ENCODE data around the gene ATP10A.

The ATP10A gene

DNA sequence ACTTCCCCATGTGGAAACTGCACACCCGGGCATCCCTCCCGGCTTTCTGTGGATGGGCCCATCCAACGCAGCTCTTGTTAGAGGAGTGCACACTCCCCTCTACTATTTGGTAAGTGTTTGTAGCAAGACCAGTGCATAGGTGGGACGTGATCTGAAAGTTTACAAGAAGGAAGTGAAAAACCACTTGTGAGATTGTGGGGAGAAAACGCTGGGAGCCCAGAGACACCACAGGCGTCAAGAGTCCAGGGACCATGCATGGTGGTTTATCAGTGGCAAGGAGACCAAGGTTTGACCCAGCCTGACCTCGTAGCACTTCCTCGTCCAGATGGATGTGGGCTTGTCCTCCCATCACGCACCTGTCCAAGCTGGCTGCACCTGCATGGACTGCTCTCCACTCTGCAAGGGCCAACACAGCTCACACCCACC lies 51.6 kb downstream of the ATP10A start:
- DNase-seq = peak; percentile 22

DNA sequence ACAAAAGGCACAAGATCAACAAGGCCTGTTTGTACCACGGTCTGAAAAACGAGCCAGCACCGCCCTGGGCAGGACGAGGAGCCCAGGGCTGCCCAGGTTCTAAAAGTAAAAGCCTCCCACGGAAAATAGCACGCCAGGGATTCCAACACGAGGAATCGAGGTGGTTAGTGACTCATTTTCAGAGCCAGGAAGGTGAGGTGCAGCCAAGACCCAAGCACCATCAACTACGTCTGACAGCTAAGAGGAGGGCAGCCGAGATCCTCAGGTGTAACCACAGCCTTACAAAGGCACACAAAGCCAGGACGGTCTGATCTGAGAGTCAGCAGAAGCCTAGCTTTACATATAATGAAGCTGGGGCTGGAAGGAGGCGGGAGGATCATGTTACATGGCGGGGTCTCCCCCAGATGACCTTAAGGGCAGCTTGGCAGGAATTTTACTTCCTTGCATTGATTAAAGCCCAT lies 52.5 kb downstream of the ATP10A start:
- no peak for DNase-seq

DNA sequence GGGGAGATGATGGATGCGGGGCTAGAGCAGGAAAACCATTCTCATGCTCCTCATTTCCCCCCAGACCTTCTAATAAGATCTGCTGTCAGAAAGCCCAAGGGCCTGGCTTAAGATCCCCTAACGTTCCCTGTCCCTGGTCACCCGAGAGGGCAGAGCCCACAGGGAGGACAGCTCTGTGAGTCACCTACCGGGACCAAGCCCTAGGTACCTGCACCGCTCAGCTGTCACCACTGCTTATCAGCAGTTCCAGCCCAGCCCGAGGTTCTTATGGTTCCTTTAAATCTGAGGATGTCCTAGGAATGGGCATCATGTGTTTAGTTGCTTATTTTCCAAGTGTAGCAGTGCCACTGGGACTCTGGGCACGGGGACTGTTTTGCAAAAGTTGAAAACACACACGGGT lies 53.0 kb downstream of the ATP10A start:
- DNase-seq = no peak

DNA sequence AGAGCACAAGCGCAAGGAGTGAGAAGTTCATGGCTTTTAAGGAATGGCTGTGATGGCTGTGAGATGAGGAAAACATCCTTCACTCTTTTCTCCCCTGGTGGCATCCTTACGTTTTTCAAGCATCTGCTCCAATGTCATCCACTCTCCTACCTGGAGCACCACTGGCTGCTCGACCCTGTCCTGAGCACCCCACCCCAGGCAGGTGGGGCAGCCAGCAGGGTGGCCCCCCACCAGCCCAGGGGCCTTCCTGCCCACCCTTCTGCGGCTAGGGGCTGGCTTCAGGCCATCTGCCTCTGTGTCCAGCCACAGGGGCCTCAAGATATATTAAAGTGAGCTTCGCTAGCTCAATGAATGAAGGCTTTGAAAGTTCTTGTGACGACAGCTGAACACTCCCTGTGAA lies 56.1 kb downstream of the ATP10A start:
- DNase-seq = no peak

DNA sequence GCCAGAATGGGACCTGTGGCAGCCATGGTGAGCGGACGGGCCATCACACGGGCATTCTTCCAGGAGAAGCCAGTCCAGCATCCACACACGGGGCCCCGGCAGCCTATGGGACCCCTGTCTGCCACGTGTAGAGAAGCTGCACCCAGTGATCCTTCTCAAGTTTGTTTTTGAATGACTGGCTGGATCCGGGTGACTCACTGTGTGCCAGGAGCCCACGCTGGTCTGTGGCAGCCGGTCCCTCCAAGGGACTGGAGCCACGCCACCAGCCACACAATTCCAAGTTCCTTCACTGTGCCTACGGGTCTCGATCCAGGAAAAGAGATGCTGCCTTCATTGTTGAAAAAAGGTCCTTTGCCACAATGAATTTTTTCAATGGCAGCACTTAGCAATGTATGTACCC lies 58.1 kb downstream of the ATP10A start:
- no peak for DNase-seq

DNA sequence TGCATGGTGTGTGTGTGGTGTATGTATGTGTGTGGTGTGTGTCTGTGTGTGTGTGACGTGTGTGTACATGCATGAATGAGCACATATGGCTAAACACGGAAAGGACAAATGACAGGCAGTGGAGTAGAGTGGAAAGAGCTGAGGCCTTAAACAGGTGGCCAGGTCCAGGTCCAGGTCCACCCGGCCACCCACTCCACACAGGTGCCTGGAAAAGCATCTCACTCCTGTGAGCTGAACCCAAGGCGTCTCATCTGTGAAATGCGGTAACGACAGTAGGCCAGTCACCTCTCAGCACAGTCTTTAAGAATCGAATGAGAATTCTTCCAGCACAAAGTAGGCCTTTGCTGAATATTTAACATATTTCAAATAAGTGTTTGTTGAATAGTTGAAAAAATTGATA lies 58.7 kb downstream of the ATP10A start:
- no peak for DNase-seq

DNA sequence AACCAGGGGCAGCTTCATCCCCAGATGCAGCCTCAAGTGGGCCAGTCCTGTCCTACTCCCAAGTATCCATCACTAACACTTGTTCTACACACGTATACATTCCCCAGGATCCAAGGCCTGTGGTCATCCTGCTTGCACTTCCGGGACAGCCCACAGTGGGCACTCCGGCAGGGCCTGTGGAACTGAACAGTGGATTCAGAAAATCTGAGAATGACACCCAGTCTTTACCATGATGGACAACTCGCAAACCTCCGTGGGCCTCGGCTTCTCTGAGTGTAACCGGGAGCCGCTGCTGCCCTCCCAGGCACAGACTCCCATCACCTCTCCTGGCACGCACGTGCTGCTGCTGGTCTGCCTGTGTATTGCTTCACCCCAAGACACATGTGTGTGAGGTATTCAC lies 59.6 kb downstream of the ATP10A start:
- no peak for DNase-seq

DNA sequence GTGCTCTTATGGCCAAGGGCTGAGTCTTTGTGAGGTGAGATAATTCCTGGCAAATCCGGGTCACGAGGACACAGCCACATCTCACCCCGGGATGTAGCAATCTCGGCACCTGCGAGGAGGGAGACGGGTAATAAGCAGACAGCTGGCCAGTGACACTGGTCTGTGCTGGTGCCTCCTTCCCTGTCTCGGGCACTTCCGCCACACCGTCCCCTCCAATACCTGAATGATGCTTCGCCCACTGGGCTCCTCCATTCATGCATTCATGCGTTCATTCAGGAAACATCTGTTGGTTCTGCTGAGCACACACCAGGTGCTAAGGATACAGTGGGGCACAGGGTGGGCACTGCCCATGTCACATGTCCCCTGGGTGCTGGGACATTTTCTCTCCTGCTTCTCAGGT lies 60.1 kb downstream of the ATP10A start:
- DNase-seq = no peak

DNA sequence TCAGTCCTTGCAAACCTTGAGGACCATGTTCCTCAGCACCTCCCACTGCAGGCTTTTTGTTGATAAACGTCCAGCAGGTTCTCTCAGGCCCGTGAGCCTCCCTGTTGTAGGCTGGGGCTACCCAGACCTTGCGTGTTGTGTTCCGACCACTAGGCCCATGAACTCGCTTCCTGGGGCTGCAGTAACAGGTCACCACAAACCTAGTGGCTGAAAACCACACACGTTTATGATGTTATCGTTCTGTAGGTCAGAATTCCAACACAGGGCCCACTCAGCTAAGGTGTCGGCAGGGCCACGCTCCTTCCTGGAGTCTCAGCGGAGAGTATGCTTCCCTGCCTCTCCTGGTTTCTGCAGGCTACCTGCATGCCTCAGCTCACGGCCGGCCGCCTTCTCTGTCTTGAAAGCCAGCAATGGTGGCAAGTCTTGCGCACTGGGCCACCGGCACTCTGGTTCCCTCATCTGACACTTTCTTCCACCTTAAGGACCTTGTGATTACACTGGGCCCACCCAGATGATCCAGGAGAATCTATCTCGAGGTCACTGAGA lies 60.8 kb downstream of the ATP10A start:
- DNase-seq = no peak

DNA sequence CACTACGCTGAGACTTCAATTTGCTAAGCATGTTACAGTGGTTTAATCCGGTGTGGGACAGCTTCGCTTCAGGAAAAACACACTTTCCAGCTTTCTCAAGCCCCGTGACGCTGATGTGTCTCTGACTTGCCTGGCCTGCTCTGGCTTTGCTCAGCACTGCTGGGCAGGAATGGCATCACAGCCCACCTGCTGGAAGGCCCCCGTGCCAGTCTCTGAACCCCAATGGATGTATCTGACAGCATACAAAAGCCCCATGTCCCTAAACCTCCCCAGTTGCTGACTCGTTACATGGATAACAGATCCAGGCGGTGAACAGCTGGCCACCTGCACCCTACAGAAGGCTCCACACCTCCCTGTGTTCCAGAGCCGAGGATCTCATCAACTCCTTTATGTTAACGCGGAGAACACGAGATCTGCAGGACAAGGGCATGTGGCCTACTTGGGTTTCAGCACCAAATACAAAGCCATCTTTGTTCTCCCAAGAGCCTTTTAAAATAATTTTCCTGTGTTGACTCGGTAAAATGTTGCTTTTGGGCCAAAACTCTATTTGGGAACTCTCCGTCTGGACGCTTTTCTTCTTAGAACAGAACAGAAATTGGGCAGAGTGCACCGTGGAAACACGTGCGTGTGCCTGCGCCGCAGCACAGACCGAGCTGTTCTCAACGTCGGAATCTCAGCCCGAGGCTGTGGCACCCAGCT lies 61.4 kb downstream of the ATP10A start:
- DNase-seq = no peak

DNA sequence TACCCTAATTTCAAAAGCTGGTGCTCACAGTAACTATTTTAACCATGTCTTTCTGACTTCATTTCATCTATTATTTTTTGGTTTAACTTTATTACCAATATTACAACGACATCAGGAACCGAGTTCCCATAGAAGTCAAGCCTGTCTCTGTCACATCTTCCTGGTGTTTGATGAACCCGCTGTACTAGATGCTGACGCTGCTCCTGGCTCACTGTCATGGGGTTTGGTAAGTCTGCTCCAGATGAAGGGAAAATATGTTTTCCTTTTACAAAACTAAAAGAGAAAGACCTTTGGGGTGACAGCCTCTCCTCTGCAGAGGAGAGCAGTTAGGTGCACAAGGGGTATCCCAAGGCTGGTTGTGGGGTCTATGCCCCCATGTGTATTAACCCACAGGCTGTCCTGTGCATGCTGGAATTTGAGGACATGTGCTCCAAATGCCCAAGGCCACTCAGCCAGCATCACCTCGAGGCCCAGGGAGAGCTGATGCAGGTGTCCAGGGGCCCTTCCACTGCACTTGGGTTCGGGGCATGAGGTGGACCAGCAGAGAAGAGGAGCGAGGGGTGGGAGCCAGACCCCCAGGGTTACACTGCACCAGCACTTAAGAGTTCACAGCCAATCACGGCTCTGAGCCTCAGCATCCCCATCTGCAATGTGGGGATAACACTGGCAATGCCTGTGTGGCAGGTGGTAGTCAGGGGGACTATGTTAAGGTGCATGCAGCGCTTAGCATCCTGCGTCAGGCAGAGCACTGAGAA lies 62.2 kb downstream of the ATP10A start:
- no peak for DNase-seq

DNA sequence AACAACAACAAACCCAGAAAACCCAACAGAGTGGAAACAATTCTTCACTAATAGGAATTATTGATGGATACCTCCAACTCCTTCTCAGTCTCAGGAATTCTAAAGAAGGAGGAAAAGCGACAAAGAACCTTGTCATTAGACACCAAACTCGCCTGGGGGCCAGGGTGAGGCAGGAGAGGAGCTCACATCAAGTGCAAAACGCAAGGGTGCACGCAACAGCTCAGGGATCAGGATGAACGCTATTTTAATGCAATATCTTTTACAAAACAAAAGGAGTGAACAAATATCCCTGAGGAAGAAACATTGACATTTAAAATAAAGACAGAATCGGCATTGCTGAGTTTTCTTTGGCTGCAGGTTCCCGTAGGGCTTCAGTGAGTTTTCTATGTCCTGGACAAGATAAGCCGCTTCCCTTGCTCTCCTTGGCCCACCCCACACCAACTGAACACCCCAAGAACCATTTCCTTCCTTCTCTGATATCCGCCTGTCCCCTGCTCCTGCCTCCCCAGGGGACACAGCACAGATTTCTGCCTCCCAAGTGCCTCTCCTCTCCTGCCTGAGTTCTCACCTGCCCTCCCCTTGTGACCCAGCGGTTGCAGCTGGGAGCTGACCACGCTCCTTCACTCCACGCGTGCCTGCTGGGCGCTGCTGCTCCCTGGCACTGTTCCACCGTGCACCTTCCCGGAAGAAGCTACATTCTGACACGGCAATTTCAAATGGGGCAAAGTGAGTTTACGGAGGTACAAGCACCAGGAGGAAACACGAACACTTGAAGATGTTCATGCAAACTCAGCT lies 63.0 kb downstream of the ATP10A start:
- no peak for DNase-seq

DNA sequence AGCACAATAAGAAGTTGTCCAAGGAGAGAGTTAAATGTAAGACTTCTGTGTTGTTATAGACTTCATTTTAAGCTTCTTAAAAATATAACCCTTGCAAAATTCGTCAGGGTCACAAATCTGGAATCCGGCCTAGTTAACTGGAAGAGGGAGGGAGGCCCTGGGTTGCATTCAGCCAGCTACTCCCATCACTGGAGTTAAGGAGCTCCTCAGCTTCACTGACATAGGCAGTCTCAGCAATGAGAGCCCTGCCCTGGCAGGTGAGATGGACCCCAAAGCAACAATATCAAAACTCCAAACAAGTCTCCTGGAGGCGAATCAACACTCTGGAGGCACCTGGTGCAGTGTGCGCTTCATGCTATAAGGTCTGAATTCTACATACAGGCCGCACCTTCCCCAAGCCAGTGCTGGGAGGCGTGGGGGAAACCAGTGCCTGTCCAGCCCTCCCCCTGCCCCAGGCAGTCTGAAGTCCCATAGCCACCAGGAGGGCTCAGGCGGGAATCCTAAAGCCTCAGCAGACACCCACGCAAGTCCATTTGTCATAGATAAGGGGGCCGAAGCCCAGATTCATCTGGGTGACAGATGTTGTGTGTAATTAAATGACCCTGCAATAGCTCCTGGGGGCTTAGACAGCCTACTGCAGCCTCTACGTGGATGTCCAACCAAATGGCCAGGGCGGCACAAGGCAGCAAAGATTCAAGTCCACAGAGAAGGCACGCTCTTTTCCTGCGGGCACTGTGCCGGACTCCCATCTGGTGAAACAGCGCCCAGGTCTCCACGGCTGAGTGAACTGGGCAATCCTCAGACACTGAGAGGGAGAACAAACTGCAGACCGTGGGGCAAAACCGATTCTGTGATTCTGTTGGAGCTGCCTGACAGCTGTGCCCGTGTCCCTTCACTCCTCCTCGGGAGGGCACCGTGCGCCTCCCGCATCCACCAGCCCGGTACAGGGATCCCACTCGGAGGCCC lies 64.9 kb downstream of the ATP10A start:
- no peak for DNase-seq

DNA sequence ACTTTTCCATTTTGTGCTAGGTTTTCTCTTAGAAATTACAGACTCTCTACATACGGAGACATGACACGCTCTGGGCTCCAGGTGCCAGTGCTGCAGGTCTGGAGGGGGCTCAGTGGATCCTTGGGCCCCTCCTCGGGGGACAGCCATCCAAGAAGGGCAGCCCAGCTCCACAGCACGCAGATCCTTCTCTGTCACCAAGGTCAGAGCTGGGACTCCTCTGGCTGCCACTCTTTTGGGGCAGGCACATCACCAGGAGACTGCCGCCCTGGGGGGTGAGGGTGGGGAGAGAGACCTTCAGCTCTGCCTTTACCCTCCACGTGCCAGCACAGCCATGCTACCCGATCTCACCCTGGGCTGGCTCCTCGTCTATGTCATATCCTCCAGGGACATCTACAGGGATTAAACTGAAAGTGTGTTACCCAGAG lies 65.6 kb downstream of the ATP10A start:
- DNase-seq = no peak

DNA sequence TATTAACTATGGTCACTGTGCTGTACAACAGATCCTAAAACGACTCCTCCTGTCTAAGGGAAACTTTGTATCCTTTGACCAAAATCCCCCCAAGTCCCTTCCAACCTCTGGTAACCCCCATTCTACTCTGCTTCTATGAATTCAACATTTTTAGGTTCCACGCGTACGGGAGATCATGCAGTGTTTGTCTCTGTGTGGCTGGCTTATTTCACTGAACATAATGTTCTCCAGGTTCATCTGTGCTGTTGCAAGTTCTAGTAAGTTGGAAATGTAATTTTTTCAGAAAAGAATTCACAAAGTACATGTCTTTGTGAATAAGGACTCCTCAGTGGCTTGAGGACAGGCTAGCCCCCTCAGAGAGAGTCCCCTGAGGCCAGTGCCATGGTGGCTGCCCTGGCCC lies 66.1 kb downstream of the ATP10A start:
- no peak for DNase-seq

DNA sequence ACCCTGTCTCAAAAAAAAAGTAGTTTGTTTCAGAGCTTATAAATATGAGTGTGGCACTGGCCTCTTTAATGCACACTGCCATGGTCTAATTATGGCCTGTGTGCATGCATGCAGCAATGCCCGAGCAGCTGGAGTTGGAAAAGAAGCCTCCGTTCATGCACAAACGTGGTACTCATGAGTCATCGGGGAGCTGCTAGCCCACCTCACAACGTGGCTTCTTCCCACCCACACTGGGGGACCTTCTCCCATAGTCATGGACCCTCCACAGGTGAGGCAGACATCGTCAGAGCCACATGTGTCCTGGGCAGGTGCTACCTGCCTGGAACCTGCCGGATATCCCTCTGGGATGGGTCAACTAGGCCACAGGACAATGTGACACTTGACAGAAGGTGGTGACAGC lies 66.7 kb downstream of the ATP10A start:
- DNase-seq = no peak

DNA sequence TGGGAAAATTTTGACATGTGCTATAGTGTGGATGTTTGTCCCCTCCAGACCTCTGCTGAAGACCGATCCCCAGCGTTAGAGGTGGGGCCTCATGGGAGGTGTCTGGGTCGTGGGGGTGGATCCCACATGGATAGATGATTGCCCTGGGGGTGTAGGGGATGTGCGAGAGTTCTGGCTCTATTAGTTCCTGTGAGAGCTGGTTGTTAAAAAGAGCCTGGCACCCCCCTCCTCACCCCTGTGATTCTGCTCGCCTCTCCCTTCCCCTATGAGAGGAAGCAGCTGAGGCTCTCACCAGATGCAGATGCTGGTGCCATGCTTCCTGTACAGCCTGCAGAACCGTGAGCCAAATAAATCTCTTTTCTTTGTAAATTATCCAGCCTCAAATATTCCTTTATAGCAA lies 67.4 kb downstream of the ATP10A start:
- DNase-seq = no peak

DNA sequence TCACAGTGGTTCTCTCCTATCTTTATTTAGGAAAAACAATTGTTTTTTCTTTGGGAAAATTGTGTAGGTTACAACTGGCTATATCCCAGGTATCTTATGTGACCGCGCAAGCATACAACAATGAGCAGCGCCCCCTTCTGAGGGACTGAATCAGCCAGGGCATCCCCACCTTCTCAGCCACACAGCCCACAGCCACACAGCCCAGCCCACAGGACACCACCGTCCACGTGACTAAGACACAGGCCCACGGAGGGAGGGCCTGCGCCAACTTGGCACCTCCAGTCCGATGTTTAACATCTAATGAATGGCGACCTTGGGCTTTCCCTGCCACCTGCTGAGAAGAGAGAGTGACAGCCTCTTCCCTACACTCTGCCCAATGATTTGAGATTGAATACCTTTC lies 68.1 kb downstream of the ATP10A start:
- DNase-seq = no peak

DNA sequence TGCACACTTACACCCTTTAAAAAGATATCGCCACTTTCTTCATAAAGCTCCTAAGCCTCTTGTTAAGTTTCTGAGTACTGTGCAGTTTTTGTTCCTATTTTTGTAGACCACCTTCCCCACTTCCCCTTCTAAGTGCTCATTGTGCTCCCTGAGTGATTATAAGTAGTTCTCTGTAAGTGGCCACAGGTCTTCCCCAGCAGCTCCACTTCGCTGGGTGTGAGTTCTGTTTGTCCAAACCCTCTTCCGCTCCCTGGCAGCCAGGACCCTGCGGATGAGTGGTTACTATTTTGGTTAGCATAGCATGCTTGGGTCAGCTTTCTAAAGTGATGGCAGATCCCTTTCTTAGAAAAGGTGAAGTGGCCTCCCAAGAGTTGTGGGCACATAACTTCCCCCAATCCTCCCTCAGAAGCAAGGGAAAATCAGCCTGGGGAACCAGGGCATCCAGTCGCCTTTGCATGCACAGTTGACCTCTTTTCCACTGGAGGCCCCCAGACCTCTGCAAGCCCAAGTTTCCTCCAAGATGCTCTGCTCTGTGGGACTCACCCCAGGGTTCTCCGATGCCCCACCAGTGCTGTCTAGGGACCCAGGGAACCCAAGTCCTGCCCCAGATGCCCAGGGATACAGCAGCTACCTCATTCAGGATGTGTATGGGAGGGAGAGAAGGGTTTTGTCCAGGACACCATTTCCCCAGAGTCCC lies 69.6 kb downstream of the ATP10A start:
- no peak for DNase-seq

DNA sequence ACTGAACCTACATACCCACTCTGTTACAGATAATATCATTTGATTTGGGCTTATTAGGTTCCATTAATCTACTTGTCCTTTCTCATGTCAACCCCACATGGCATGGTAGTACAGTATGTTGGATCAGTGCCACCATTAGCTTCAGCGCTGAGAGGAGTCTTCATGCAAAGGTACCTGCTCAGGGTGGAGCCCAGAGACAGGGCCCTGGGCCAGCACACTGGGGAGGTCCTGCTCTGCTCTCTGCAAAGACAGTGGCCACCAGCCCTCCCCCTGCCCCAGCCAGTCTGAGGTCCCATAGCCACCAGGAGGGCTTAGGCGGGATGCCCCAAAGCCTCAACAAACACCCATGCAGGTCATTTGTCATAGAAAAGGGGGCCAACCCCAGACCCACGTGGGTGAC lies 71.0 kb downstream of the ATP10A start:
- no peak for DNase-seq

DNA sequence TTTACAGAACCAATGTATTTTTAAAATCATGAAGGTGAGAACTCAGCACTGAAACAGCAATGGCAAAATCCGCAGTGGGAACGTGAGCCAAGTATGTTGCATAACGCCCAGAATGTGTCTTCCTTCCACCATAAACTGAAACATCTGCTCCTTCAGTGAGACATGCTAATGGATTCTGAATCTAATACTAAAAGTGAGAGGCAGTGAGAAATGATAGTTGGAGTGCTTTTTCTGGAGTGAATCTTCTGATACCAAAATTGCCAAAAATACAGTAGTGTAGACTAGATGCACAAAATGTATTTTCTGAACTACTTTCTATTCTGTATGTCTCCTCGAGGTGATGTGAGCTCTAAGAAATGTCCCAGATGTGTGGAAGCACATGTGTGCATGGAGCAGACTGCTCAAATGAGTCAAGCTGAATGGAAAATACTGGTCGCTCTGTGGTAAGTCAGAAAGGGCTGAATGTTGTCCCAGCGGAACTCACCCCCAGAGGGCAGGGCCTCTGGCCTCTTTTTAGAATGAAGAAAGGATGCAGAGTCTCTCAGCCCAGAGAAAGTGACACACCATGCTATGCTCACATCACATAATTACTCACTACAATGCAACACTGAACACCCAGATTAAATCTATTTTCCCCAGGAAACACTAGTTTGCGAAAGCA lies 73.0 kb downstream of the ATP10A start:
- peak; percentile 72 for DNase-seq

Data from activated CD4-positive, alpha-beta T cell treated with anti-CD3 and anti-CD28 coated beads, Interleukin-10, Interleukin-2, amounts not matched to agents 100 ng/mL and 50 ng/mL, durations not matched to agents 16 hours and 8 hours (primary cell).